ENCODE data around the gene SCP2.

Gene SCP2

DNA sequence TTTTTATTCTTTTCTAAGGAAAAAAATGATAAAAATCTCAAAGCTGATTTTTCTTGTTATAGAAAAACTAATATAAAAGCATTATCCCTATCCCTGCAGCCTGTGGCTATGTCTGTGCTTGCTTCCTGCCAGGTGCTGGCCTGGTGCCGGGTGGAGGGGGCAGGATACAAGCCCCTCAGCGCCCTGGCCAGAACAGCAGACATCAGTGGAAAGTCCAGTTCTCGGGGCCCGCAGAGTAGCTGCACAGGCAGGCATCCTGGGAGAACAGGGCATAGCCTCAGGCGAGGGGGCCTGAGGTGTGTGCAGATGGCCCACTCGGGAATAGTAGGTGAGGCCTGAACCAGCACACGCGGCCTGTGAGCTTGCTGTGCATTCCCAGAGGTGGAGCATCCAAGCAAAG, 158.3 kb downstream of the SCP2 start (continued):
- TF ChIP-seq, protein P1, sequence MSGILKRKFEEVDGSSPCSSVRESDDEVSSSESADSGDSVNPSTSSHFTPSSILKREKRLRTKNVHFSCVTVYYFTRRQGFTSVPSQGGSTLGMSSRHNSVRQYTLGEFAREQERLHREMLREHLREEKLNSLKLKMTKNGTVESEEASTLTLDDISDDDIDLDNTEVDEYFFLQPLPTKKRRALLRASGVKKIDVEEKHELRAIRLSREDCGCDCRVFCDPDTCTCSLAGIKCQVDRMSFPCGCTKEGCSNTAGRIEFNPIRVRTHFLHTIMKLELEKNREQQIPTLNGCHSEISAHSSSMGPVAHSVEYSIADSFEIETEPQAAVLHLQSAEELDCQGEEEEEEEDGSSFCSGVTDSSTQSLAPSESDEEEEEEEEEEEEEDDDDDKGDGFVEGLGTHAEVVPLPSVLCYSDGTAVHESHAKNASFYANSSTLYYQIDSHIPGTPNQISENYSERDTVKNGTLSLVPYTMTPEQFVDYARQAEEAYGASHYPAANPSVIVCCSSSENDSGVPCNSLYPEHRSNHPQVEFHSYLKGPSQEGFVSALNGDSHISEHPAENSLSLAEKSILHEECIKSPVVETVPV (CRISPR knock-in tag; IDR thresholded peaks at IDR 0.05), result no peak

GRCh38 chr1:53086491-53087070, 159.5 kb downstream of the SCP2 start:
- ATAC-seq, result peak; percentile 22; the same call in 2 of the 3 replicates
- TF ChIP-seq ZNF70 (CRISPR knock-in tag; IDR thresholded peaks at IDR 0.05), result no peak
- TF ChIP-seq GLIS3 (CRISPR knock-in tag; IDR thresholded peaks at IDR 0.05), result no peak
- no peak for TF ChIP-seq TOX (CRISPR knock-in tag; IDR thresholded peaks at IDR 0.05; ENCODE audit: borderline replicate concordance)

DNA sequence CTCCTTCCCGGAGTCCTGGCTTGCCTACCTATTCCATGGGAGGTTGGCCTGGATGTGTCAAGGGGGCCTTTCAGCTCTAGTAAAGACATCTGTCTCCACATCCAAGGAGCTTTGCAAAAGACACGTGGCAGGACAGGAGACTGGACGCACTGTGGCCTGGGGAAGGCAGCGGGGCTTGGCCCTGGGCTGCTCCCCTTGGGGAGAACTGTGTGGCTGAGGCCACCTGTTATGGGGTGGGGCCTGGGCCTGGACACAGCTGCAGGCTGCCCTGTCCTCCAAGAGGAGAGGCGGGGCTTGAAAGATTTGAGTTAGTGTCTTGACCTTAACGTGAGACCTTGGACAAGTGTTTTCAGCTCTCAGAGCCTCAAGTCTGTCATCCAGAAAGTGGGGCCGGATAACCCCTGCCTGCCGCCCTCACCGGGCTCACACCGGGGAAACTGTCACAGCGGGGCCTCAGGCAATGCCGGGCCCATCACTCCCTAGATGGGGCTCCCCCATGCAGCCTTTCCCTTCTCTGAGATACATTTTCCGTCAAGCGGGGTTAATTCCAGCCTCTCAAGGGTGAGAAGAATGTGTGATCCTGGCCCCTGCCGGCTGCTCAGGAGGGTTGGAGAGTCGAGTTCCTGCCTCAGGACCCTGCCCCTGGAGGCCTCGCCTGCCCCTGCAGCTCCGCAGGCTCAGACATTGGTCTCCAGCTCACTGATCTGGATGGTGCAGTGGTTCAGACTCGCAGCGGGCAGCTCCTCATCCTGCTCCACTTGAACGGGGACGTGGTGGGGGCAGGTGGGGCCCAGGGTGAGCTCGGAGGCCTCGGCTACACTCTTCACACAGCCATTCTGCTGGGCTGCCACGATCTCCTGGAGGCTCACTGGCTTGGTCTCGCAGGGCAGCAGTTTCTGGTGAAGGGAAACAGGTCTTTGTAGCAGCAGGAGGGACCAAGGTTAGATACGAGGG, 160.5 kb downstream of the SCP2 start:
- TF ChIP-seq ZNF70 (CRISPR knock-in tag; IDR thresholded peaks at IDR 0.05) (no peak), ZNF8 (CRISPR knock-in tag; IDR thresholded peaks at IDR 0.05) (no peak), OSR1 (CRISPR knock-in tag; IDR thresholded peaks at IDR 0.05) (no peak)
- TF ChIP-seq, protein P2, sequence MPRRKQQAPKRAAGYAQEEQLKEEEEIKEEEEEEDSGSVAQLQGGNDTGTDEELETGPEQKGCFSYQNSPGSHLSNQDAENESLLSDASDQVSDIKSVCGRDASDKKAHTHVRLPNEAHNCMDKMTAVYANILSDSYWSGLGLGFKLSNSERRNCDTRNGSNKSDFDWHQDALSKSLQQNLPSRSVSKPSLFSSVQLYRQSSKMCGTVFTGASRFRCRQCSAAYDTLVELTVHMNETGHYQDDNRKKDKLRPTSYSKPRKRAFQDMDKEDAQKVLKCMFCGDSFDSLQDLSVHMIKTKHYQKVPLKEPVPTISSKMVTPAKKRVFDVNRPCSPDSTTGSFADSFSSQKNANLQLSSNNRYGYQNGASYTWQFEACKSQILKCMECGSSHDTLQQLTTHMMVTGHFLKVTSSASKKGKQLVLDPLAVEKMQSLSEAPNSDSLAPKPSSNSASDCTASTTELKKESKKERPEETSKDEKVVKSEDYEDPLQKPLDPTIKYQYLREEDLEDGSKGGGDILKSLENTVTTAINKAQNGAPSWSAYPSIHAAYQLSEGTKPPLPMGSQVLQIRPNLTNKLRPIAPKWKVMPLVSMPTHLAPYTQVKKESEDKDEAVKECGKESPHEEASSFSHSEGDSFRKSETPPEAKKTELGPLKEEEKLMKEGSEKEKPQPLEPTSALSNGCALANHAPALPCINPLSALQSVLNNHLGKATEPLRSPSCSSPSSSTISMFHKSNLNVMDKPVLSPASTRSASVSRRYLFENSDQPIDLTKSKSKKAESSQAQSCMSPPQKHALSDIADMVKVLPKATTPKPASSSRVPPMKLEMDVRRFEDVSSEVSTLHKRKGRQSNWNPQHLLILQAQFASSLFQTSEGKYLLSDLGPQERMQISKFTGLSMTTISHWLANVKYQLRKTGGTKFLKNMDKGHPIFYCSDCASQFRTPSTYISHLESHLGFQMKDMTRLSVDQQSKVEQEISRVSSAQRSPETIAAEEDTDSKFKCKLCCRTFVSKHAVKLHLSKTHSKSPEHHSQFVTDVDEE (CRISPR knock-in tag; IDR thresholded peaks at IDR 0.05), result no peak
- no peak for ATAC-seq

- ATAC-seq, result no peak
- no peak for TF ChIP-seq GLIS3 (CRISPR knock-in tag; IDR thresholded peaks at IDR 0.05)
- TF ChIP-seq, protein P3, sequence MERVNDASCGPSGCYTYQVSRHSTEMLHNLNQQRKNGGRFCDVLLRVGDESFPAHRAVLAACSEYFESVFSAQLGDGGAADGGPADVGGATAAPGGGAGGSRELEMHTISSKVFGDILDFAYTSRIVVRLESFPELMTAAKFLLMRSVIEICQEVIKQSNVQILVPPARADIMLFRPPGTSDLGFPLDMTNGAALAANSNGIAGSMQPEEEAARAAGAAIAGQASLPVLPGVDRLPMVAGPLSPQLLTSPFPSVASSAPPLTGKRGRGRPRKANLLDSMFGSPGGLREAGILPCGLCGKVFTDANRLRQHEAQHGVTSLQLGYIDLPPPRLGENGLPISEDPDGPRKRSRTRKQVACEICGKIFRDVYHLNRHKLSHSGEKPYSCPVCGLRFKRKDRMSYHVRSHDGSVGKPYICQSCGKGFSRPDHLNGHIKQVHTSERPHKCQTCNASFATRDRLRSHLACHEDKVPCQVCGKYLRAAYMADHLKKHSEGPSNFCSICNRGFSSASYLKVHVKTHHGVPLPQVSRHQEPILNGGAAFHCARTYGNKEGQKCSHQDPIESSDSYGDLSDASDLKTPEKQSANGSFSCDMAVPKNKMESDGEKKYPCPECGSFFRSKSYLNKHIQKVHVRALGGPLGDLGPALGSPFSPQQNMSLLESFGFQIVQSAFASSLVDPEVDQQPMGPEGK (CRISPR knock-in tag; IDR thresholded peaks at IDR 0.05; ENCODE audit: borderline replicate concordance), result no peak
- no peak for TF ChIP-seq ZC3H10 (CRISPR knock-in tag; IDR thresholded peaks at IDR 0.05)
- TF ChIP-seq, protein P4, sequence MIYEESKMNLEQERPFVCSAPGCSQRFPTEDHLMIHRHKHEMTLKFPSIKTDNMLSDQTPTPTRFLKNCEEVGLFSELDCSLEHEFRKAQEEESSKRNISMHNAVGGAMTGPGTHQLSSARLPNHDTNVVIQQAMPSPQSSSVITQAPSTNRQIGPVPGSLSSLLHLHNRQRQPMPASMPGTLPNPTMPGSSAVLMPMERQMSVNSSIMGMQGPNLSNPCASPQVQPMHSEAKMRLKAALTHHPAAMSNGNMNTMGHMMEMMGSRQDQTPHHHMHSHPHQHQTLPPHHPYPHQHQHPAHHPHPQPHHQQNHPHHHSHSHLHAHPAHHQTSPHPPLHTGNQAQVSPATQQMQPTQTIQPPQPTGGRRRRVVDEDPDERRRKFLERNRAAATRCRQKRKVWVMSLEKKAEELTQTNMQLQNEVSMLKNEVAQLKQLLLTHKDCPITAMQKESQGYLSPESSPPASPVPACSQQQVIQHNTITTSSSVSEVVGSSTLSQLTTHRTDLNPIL (CRISPR knock-in tag; IDR thresholded peaks at IDR 0.05; ENCODE audit: low read depth), result no peak
- TF ChIP-seq ZNF8 (CRISPR knock-in tag; IDR thresholded peaks at IDR 0.05), result no peak
- TF ChIP-seq, protein P2 (CRISPR knock-in tag; IDR thresholded peaks at IDR 0.05), result no peak
- TF ChIP-seq RARB (CRISPR knock-in tag; IDR thresholded peaks at IDR 0.05), result no peak
- TF ChIP-seq SNAI2 (CRISPR knock-in tag; IDR thresholded peaks at IDR 0.05), result no peak
- no peak for TF ChIP-seq ZFP3 (CRISPR knock-in tag; IDR thresholded peaks at IDR 0.05)
- TF ChIP-seq ZNF565 (CRISPR knock-in tag; conservative IDR thresholded peaks at IDR 0.05; ENCODE audit: low read depth), result no peak
- no peak for TF ChIP-seq ESRRG (CRISPR knock-in tag; IDR thresholded peaks at IDR 0.05)
- TF ChIP-seq, protein P1 (CRISPR knock-in tag; IDR thresholded peaks at IDR 0.05), result no peak
- no peak for TF ChIP-seq TOX (CRISPR knock-in tag; IDR thresholded peaks at IDR 0.05; ENCODE audit: borderline replicate concordance)
- TF ChIP-seq CSDC2 (CRISPR knock-in tag; IDR thresholded peaks at IDR 0.05), result no peak
- TF ChIP-seq ARNTL (CRISPR knock-in tag; IDR thresholded peaks at IDR 0.05; ENCODE audit: borderline replicate concordance, low read depth), result no peak
- TF ChIP-seq, protein P5, sequence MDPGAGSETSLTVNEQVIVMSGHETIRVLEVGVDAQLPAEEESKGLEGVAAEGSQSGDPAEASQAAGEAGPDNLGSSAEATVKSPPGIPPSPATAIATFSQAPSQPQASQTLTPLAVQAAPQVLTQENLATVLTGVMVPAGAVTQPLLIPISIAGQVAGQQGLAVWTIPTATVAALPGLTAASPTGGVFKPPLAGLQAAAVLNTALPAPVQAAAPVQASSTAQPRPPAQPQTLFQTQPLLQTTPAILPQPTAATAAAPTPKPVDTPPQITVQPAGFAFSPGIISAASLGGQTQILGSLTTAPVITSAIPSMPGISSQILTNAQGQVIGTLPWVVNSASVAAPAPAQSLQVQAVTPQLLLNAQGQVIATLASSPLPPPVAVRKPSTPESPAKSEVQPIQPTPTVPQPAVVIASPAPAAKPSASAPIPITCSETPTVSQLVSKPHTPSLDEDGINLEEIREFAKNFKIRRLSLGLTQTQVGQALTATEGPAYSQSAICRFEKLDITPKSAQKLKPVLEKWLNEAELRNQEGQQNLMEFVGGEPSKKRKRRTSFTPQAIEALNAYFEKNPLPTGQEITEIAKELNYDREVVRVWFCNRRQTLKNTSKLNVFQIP (CRISPR knock-in tag; IDR thresholded peaks at IDR 0.05; ENCODE audit: borderline replicate concordance, low read depth), result no peak
- no peak for TF ChIP-seq OSR1 (CRISPR knock-in tag; IDR thresholded peaks at IDR 0.05)
- TF ChIP-seq TCF4 (CRISPR knock-in tag; IDR thresholded peaks at IDR 0.05; ENCODE audit: borderline replicate concordance), result no peak
Measured at GRCh38 chr1:53088616-53089300, 161.7 kb downstream of the SCP2 start.

Data from SK-N-SH treated with all-trans-retinoic acid at 6 μM for 48 hours (cell line).